ENCODE measurements around the gene RALGAPA2. TPM values are rescaled to one million over a fixed set of nuclear protein-coding genes. Genes with fewer than 3 reads are reported as not detected.

The RALGAPA2 gene
- total RNA-seq, 1 donor: 5.6 TPM

GRCh38 chr20:20452254-20452676 is 260.2 kb downstream of the RALGAPA2 start:
- no peak for TF ChIP-seq CTCF (IDR thresholded peaks at IDR 0.05; ENCODE audit: insufficient read depth, low read depth, low read length)
- no peak overlapping the region for H3K4me3 ChIP-seq (ENCODE audit: low read depth, low read length)
- peak; percentile 38 for DNase-seq (ENCODE audit: low read depth)

GRCh38 chr20:20450521-20450920 is 261.9 kb downstream of the RALGAPA2 start:
- no peak overlapping the region for H3K4me3 ChIP-seq (ENCODE audit: low read depth, low read length)
- no peak for DNase-seq (ENCODE audit: low read depth)
- TF ChIP-seq CTCF (IDR thresholded peaks at IDR 0.05; ENCODE audit: insufficient read depth, low read depth, low read length): no peak

GRCh38 chr20:20448881-20449280 is 263.6 kb downstream of the RALGAPA2 start:
- TF ChIP-seq CTCF (IDR thresholded peaks at IDR 0.05; ENCODE audit: insufficient read depth, low read depth, low read length): no peak
- no peak for DNase-seq (ENCODE audit: low read depth)
- no peak overlapping the region for H3K4me3 ChIP-seq (ENCODE audit: low read depth, low read length)

GRCh38 chr20:20447196-20447595 is 265.2 kb downstream of the RALGAPA2 start:
- H3K4me3 ChIP-seq (ENCODE audit: low read depth, low read length): no peak overlapping the region
- no peak for DNase-seq (ENCODE audit: low read depth)
- TF ChIP-seq CTCF (IDR thresholded peaks at IDR 0.05; ENCODE audit: insufficient read depth, low read depth, low read length): no peak

- DNase-seq (ENCODE audit: low read depth): no peak
Observed at GRCh38 chr20:20446425-20447015, 265.9 kb downstream of the RALGAPA2 start.

GRCh38 chr20:20446001-20446400 is 266.4 kb downstream of the RALGAPA2 start:
- no peak overlapping the region for H3K4me3 ChIP-seq (ENCODE audit: low read depth, low read length)
- no peak for DNase-seq (ENCODE audit: low read depth)
- no peak for TF ChIP-seq CTCF (IDR thresholded peaks at IDR 0.05; ENCODE audit: insufficient read depth, low read depth, low read length)

More at GRCh38 chr20:20446425-20447015, 265.9 kb downstream of the RALGAPA2 start:
- TF ChIP-seq CTCF (IDR thresholded peaks at IDR 0.05; ENCODE audit: insufficient read depth, low read depth, low read length): no peak
- no peak overlapping the region for H3K4me3 ChIP-seq (ENCODE audit: low read depth, low read length)

GRCh38 chr20:20443504-20443903 is 268.9 kb downstream of the RALGAPA2 start:
- DNase-seq (ENCODE audit: low read depth): no peak
- no peak for TF ChIP-seq CTCF (IDR thresholded peaks at IDR 0.05; ENCODE audit: insufficient read depth, low read depth, low read length)
- no peak overlapping the region for H3K4me3 ChIP-seq (ENCODE audit: low read depth, low read length)
